Fibroblast of peridontal ligament (primary cell): Measurements from ENCODE around the gene ZYX.
"Not testable (repeated sequence)": the region's sequence is repeated elsewhere in the genome, so short reads cannot be mapped to it uniquely, and the experiment has no call there.

Source experiments
- DNase-seq: peaks from one replicate; pipeline ENCODE4 v3.0.0-alpha.2; 2010; ENCODE audit errors: extremely low read depth

ZYX gene

GRCh38 chr7:143418681-143419458 lies 37.7 kb downstream of the ZYX start:
- DNase-seq = no peak

DNA sequence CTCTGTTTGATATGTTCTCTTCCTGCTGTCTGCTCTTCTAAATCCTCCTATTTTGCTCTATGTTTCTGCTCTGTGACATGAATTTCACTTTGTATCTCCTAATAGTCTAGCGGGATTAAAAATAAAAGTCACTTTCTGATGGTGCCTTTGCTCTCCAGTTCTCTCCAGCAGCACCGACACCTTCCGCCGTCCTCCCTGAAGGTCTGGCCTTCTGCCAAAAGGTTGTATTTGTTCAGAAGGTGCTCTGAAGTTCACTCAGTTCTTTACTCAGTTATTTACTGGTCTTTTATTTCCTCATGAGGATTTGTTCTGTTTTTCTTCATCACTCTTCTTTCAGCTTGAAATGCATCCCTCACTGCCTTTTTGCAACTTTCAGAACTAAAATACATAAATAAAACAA lies 38.7 kb downstream of the ZYX start:
- DNase-seq = no peak

- DNase-seq = not testable (repeated sequence)
These were observed 39.5 kb downstream of the ZYX start for GRCh38 chr7:143420624-143421023.

GRCh38 chr7:143422033-143422432 lies 40.9 kb downstream of the ZYX start:
- no peak for DNase-seq

DNA sequence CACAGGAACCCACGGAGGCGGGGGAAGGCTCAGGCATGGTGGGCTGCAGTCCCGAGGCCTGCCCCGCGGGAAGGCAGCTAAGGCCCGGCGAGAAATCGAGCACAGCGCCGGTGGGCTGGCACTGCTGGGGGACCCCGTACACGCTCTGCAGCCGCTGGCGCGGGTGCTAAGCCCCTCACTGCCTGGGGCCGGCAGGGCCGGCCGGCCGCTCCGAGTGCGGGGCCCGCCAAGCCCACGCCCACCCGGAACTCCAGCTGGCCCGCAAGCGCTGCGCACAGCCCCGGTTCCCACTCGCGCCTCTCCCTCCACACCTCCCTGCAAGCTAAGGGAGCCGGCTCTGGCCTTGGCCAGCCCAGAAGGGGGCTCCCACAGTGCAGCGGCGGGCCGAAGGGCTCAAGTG lies 43.3 kb downstream of the ZYX start:
- not testable (repeated sequence) for DNase-seq

- no peak for DNase-seq
These were observed 45.5 kb downstream of the ZYX start for GRCh38 chr7:143426479-143427142.

DNA sequence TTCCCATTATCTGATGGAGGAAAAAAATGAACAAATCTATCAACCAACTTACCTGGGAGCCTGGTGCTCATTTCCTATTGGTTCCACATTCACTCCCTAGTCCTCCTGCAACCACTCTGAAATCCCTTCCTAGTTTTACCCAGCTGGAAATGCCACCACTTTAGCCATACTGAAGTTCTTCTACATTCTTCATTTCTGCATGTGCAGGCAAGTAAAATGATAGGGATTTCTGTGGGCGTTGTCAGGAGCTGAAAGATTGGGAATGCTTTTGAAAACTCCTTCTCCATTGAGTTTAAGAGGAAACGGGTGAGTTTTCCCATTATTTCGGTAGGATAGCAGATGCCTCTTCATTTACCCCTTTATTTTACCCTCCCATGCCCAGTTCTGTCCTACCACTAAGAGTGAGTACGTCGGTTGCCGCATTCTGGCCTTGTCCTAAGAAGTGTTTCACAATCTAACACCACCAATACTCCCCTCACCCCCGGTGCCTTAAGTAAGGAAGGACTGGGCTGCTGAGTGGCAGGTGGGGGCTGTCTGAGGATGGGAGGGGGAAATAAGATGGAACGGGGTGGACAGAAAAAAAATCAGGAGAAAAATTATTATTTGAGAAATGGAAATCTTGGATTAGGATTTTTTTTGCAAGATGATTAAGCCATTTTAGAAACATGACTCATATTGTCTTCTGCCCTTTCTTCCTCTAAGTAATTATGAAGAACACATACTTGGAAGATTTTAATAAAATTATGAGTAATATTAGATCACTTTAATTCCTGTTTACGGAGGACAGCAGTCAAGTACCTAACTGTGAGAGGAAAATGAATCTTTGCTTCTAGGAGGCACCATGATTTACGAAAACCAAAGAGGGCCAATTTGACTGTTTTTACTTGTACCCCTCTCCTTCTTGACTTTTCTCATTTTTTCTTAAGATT lies 48.9 kb downstream of the ZYX start:
- peak; percentile 30 for DNase-seq

DNA sequence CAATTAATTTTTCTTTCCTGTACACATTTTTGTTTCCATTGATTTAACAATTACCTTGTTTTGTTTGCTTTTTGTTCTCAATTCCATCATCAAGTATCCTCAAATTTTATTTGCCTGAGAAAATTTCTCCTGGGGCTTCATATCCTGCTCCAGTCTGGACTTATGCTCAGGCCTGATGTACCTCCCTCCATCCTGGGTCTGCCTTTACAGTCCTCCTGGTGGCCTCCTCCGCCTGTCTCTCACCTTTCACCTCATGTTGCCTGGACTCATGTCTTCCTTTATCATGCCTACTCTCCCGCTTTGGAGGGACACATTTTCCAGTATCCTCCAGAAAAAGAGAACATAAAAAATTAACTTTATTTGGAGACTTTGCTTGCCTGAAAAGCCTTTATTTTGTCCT lies 50.0 kb downstream of the ZYX start:
- no peak for DNase-seq

GRCh38 chr7:143433759-143434158 lies 52.6 kb downstream of the ZYX start:
- no peak for DNase-seq

- peak; percentile 76 for DNase-seq
These were observed 53.5 kb downstream of the ZYX start for GRCh38 chr7:143434660-143435059.

GRCh38 chr7:143435266-143435665 lies 54.1 kb downstream of the ZYX start:
- DNase-seq = no peak

GRCh38 chr7:143436325-143436946 lies 55.3 kb downstream of the ZYX start:
- no peak for DNase-seq

- DNase-seq = no peak
These were observed 56.4 kb downstream of the ZYX start for GRCh38 chr7:143437578-143437977.

- DNase-seq = no peak
These were observed 58.7 kb downstream of the ZYX start for GRCh38 chr7:143439866-143440265.
